ENCODE measurements around the gene NR1H3. TPM values are rescaled to one million over a fixed set of nuclear protein-coding genes. Genes with fewer than 3 reads are reported as not detected.
A peak's percentile ranks its signal among the peaks of the same experiment; 100 is the strongest.

Gene NR1H3
- total and polyA plus RNA-seq, 4 donors = 52.8 to 57.3 (median 55.6) TPM

- peak overlapping the region in 1 of 2 donors; percentile 82 for H3K9ac ChIP-seq (ENCODE audit: low read depth in 1 of 2, low read length in 2 of 2)
- TF ChIP-seq REST (IDR thresholded peaks at IDR 0.05) (no peak), CTCF (IDR thresholded peaks at IDR 0.05; ENCODE audit: low read depth, low read length, missing input control) (no peak), FOXA2 (IDR thresholded peaks at IDR 0.05) (no peak), HNF4G (IDR thresholded peaks at IDR 0.05) (no peak), EGR1 (IDR thresholded peaks at IDR 0.05; ENCODE audit: low read depth in 2 of 2) (no peak), JUND (IDR thresholded peaks at IDR 0.05) (no peak), YY1 (IDR thresholded peaks at IDR 0.05) (no peak), GABPA (IDR thresholded peaks at IDR 0.05 in 1 of 2, conservative IDR thresholded peaks at IDR 0.05 in 1 of 2) (no peak), FOXA1 (IDR thresholded peaks at IDR 0.05) (no peak)
- 31% methylated on average over 3 of the region's 3 CpGs for WGBS
- peaks cover 0 to 7% (median 1%) of the 10 kb centered on the region in 4 donors for H3K36me3 ChIP-seq (ENCODE audit: control insufficient read depth in 4 of 4, insufficient read depth in 3 of 4, low read depth in 1 of 4, low read length in 3 of 4)
- no peaks in the 10 kb centered on the region for H3K9me3 ChIP-seq (ENCODE audit: control insufficient read depth in 4 of 4, low read length in 3 of 4)
- H3K27ac ChIP-seq (ENCODE audit: low read depth in 1 of 2, low read length in 2 of 2) = peak overlapping the region; percentile 95 to 96
- DNase-seq (ENCODE audit: low spot score) = no peak
- H3K4me1 ChIP-seq (ENCODE audit: control insufficient read depth in 4 of 4, insufficient read depth in 4 of 4, low read length in 3 of 4) = peaks cover 9 to 58% (median 43%) of the 10 kb centered on the region in 4 donors
- H3K27me3 ChIP-seq (ENCODE audit: control insufficient read depth in 4 of 4, insufficient read depth in 4 of 4, low read length in 3 of 4) = no peaks in the 10 kb centered on the region
- peak overlapping the region; percentile 79 to 99 (median 96) for H3K4me3 ChIP-seq (ENCODE audit: low read depth in 1 of 3, low read length in 3 of 3)
Observed at GRCh38 chr11:47249378-47249715, 8.4 kb upstream of the NR1H3 start.

GRCh38 chr11:47251751-47252150 is 6.0 kb upstream of the NR1H3 start:
- WGBS = 90% methylated on average over 3 of the region's 3 CpGs
- Histone ChIP-seq H3K27ac (ENCODE audit: low read depth in 1 of 2, low read length in 2 of 2) (no peak overlapping the region), H3K9me3 (ENCODE audit: control insufficient read depth in 4 of 4, low read length in 3 of 4) (no peaks in the 10 kb centered on the region), H3K9ac (ENCODE audit: low read depth in 1 of 2, low read length in 2 of 2) (no peak overlapping the region), H3K4me3 (ENCODE audit: low read depth in 1 of 3, low read length in 3 of 3) (no peak overlapping the region), H3K36me3 (ENCODE audit: control insufficient read depth in 4 of 4, insufficient read depth in 3 of 4, low read depth in 1 of 4, low read length in 3 of 4) (no peaks in the 10 kb centered on the region), H3K4me1 (ENCODE audit: control insufficient read depth in 4 of 4, insufficient read depth in 4 of 4, low read length in 3 of 4) (peaks cover 16 to 48% (median 40%) of the 10 kb centered on the region in 4 donors), H3K27me3 (ENCODE audit: control insufficient read depth in 4 of 4, insufficient read depth in 4 of 4, low read length in 3 of 4) (no peaks in the 10 kb centered on the region)
- DNase-seq (ENCODE audit: low spot score) = no peak
- TF ChIP-seq TAF1 (conservative IDR thresholded peaks at IDR 0.05) (no peak), NR2F2 (IDR thresholded peaks at IDR 0.05) (no peak), FOXA1 (IDR thresholded peaks at IDR 0.05) (no peak), ATF3 (IDR thresholded peaks at IDR 0.05) (no peak), RXRA (IDR thresholded peaks at IDR 0.05) (no peak), FOXA2 (IDR thresholded peaks at IDR 0.05) (no peak), ZBTB33 (IDR thresholded peaks at IDR 0.05) (no peak), SP1 (IDR thresholded peaks at IDR 0.05) (no peak), RAD21 (IDR thresholded peaks at IDR 0.05) (no peak), REST (IDR thresholded peaks at IDR 0.05) (no peak), CTCF (IDR thresholded peaks at IDR 0.05; ENCODE audit: low read depth, low read length, missing input control) (no peak), JUND (IDR thresholded peaks at IDR 0.05) (no peak), GABPA (IDR thresholded peaks at IDR 0.05 in 1 of 2, conservative IDR thresholded peaks at IDR 0.05 in 1 of 2) (no peak), MAX (IDR thresholded peaks at IDR 0.05) (no peak), EGR1 (IDR thresholded peaks at IDR 0.05; ENCODE audit: low read depth in 2 of 2) (no peak), HNF4A (conservative IDR thresholded peaks at IDR 0.05) (no peak), YY1 (IDR thresholded peaks at IDR 0.05) (no peak), HNF4G (IDR thresholded peaks at IDR 0.05) (no peak)

All from liver (tissue), 9 donors.